ENCODE measurements around the gene COX18.

COX18 gene

GRCh38 chr4:73104695-73105094 lies 35.2 kb upstream of the COX18 start (continued):
- TF ChIP-seq TSHZ2 (CRISPR knock-in tag; IDR thresholded peaks at IDR 0.05) (no peak), OSR1 (CRISPR knock-in tag; IDR thresholded peaks at IDR 0.05) (no peak)

DNA sequence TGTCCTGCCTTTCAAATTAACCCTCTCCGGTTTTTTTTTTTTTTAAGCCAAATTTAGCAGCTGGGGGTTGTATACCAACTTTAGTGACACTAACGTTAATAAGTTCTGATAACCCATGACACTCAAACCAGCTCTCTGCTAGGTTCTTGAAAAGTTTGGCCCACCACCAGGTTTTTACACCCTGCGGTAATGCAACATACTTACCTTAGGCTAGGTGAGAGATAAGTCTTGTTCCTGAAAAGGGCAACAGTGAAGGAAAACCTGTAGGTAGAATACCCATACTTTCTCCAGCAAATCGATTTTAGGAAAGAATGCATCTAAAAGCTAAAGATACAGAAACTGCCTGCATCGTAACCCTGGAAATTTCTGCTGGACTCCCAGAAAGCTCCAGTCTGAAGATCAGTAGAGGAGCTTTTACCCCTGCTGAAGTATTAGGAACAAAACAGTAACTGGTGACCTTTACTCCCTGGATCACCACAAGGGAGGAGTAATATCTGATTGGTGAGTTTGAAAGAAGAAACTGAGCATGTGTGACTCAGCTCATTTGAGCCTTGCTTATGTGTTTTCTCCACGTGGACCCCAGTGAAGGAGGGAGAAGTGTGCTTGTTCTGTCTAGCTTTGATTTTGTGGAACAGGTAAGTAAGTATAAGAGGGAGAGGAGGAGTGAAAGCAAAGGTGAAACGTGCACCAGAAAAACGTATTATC lies 34.4 kb upstream of the COX18 start:
- TF ChIP-seq ISL1 (CRISPR knock-in tag; IDR thresholded peaks at IDR 0.05) (no peak), ZNF70 (CRISPR knock-in tag; IDR thresholded peaks at IDR 0.05) (no peak), ZNF8 (CRISPR knock-in tag; IDR thresholded peaks at IDR 0.05) (no peak), GLIS3 (CRISPR knock-in tag; IDR thresholded peaks at IDR 0.05) (no peak), PPARA (CRISPR knock-in tag; IDR thresholded peaks at IDR 0.05; ENCODE audit: borderline replicate concordance) (no peak), ESRRG (CRISPR knock-in tag; IDR thresholded peaks at IDR 0.05) (no peak), TCF4 (CRISPR knock-in tag; IDR thresholded peaks at IDR 0.05; ENCODE audit: borderline replicate concordance) (no peak), CSDC2 (CRISPR knock-in tag; IDR thresholded peaks at IDR 0.05) (no peak), ZFP3 (CRISPR knock-in tag; IDR thresholded peaks at IDR 0.05) (no peak), OSR1 (CRISPR knock-in tag; IDR thresholded peaks at IDR 0.05) (no peak), TOX (CRISPR knock-in tag; IDR thresholded peaks at IDR 0.05; ENCODE audit: borderline replicate concordance) (no peak), PATZ1 (CRISPR knock-in tag; IDR thresholded peaks at IDR 0.05; ENCODE audit: borderline replicate concordance) (no peak), BACH2 (CRISPR knock-in tag; IDR thresholded peaks at IDR 0.05; ENCODE audit: borderline replicate concordance) (no peak), ZC3H10 (CRISPR knock-in tag; IDR thresholded peaks at IDR 0.05) (no peak), SNAI2 (CRISPR knock-in tag; IDR thresholded peaks at IDR 0.05) (no peak)
- TF ChIP-seq, protein P1, sequence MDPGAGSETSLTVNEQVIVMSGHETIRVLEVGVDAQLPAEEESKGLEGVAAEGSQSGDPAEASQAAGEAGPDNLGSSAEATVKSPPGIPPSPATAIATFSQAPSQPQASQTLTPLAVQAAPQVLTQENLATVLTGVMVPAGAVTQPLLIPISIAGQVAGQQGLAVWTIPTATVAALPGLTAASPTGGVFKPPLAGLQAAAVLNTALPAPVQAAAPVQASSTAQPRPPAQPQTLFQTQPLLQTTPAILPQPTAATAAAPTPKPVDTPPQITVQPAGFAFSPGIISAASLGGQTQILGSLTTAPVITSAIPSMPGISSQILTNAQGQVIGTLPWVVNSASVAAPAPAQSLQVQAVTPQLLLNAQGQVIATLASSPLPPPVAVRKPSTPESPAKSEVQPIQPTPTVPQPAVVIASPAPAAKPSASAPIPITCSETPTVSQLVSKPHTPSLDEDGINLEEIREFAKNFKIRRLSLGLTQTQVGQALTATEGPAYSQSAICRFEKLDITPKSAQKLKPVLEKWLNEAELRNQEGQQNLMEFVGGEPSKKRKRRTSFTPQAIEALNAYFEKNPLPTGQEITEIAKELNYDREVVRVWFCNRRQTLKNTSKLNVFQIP (CRISPR knock-in tag; IDR thresholded peaks at IDR 0.05; ENCODE audit: borderline replicate concordance, low read depth), result no peak
- TF ChIP-seq, protein P2, sequence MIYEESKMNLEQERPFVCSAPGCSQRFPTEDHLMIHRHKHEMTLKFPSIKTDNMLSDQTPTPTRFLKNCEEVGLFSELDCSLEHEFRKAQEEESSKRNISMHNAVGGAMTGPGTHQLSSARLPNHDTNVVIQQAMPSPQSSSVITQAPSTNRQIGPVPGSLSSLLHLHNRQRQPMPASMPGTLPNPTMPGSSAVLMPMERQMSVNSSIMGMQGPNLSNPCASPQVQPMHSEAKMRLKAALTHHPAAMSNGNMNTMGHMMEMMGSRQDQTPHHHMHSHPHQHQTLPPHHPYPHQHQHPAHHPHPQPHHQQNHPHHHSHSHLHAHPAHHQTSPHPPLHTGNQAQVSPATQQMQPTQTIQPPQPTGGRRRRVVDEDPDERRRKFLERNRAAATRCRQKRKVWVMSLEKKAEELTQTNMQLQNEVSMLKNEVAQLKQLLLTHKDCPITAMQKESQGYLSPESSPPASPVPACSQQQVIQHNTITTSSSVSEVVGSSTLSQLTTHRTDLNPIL (CRISPR knock-in tag; IDR thresholded peaks at IDR 0.05; ENCODE audit: low read depth), result no peak
- ATAC-seq, result no peak

GRCh38 chr4:73099143-73099542 lies 29.6 kb upstream of the COX18 start:
- peak; percentile 30; the same call in 1 of the 3 replicates for ATAC-seq
- TF ChIP-seq ARNTL (CRISPR knock-in tag; IDR thresholded peaks at IDR 0.05; ENCODE audit: borderline replicate concordance, low read depth), result no peak
- no peak for TF ChIP-seq ZFP30 (CRISPR knock-in tag; IDR thresholded peaks at IDR 0.05)
- no peak for TF ChIP-seq TSHZ2 (CRISPR knock-in tag; IDR thresholded peaks at IDR 0.05)
- TF ChIP-seq, protein P3, sequence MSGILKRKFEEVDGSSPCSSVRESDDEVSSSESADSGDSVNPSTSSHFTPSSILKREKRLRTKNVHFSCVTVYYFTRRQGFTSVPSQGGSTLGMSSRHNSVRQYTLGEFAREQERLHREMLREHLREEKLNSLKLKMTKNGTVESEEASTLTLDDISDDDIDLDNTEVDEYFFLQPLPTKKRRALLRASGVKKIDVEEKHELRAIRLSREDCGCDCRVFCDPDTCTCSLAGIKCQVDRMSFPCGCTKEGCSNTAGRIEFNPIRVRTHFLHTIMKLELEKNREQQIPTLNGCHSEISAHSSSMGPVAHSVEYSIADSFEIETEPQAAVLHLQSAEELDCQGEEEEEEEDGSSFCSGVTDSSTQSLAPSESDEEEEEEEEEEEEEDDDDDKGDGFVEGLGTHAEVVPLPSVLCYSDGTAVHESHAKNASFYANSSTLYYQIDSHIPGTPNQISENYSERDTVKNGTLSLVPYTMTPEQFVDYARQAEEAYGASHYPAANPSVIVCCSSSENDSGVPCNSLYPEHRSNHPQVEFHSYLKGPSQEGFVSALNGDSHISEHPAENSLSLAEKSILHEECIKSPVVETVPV (CRISPR knock-in tag; IDR thresholded peaks at IDR 0.05), result no peak
- TF ChIP-seq ESRRG (CRISPR knock-in tag; IDR thresholded peaks at IDR 0.05), result no peak
- TF ChIP-seq SNAI2 (CRISPR knock-in tag; IDR thresholded peaks at IDR 0.05), result no peak
- TF ChIP-seq ZFP3 (CRISPR knock-in tag; IDR thresholded peaks at IDR 0.05), result no peak
- TF ChIP-seq, protein P2 (CRISPR knock-in tag; IDR thresholded peaks at IDR 0.05; ENCODE audit: low read depth), result no peak
- TF ChIP-seq TCF4 (CRISPR knock-in tag; IDR thresholded peaks at IDR 0.05; ENCODE audit: borderline replicate concordance), result no peak
- no peak for TF ChIP-seq BACH2 (CRISPR knock-in tag; IDR thresholded peaks at IDR 0.05; ENCODE audit: borderline replicate concordance)
- no peak for TF ChIP-seq ZC3H10 (CRISPR knock-in tag; IDR thresholded peaks at IDR 0.05)
- TF ChIP-seq ZNF8 (CRISPR knock-in tag; IDR thresholded peaks at IDR 0.05), result no peak
- no peak for TF ChIP-seq ISL1 (CRISPR knock-in tag; IDR thresholded peaks at IDR 0.05)
- TF ChIP-seq PPARA (CRISPR knock-in tag; IDR thresholded peaks at IDR 0.05; ENCODE audit: borderline replicate concordance), result no peak
- no peak for TF ChIP-seq ZNF70 (CRISPR knock-in tag; IDR thresholded peaks at IDR 0.05)

Data from SK-N-SH treated with all-trans-retinoic acid at 6 μM for 48 hours (cell line).